HG02885 (cell line): ENCODE results near the gene CPA4.

Experiments used
- ATAC-seq: cut with Tn5 transposase; IDR thresholded peaks from one replicate; pipeline ENCODE4 v1.9.1; 2021; ENCODE audit warnings: mild to moderate bottlenecking; ENCODE audit not compliant: unreplicated experiment, poor library complexity

Gene CPA4

GRCh38 chr7:130274296-130274695, 18.7 kb upstream of the CPA4 start:
- ATAC-seq, result no peak

GRCh38 chr7:130274983-130275591, 17.9 kb upstream of the CPA4 start:
- no peak for ATAC-seq

GRCh38 chr7:130275826-130276297, 17.1 kb upstream of the CPA4 start:
- ATAC-seq, result no peak

- no peak for ATAC-seq
Observed at GRCh38 chr7:130276796-130277762, 15.9 kb upstream of the CPA4 start.

- no peak for ATAC-seq
Observed at GRCh38 chr7:130277763-130278643, 15.0 kb upstream of the CPA4 start.

GRCh38 chr7:130278860-130279259, 14.1 kb upstream of the CPA4 start:
- no peak for ATAC-seq

GRCh38 chr7:130279286-130279685, 13.7 kb upstream of the CPA4 start:
- ATAC-seq, result no peak

GRCh38 chr7:130279906-130280305, 13.1 kb upstream of the CPA4 start:
- no peak for ATAC-seq

- no peak for ATAC-seq
Observed at GRCh38 chr7:130281260-130281659, 11.7 kb upstream of the CPA4 start.

- no peak for ATAC-seq
Observed at GRCh38 chr7:130286881-130287280, 6.1 kb upstream of the CPA4 start.

GRCh38 chr7:130288168-130288567, 4.8 kb upstream of the CPA4 start:
- no peak for ATAC-seq

- no peak for ATAC-seq
Observed at GRCh38 chr7:130288829-130289228, 4.1 kb upstream of the CPA4 start.

GRCh38 chr7:130289478-130289877, 3.5 kb upstream of the CPA4 start:
- ATAC-seq, result no peak

- ATAC-seq, result no peak
Observed at GRCh38 chr7:130290745-130291144, 2.2 kb upstream of the CPA4 start.

- peak; percentile 50 for ATAC-seq
Observed at GRCh38 chr7:130293521-130293920, 560 bp downstream of the CPA4 start.

- ATAC-seq, result no peak
Observed at GRCh38 chr7:130294314-130294713, 1.4 kb downstream of the CPA4 start.

GRCh38 chr7:130296221-130296951, 3.4 kb downstream of the CPA4 start:
- no peak for ATAC-seq

- no peak for ATAC-seq
Observed at GRCh38 chr7:130297628-130298543, 4.9 kb downstream of the CPA4 start.
